AG04449 (cell line): ENCODE data around the gene NUP88.
A peak's percentile ranks its signal among the peaks of the same experiment; 100 is the strongest.

ENCODE experiments used
- CTCF ChIA-PET: fragments of 350-600 bp; formaldehyde crosslinking; extraction: SDS; loops from one replicate; lab custom pipeline; 2021; ENCODE audit warnings: antibody characterized with exemption; lab: Yijun Ruan, JAX
- POLR2A ChIA-PET: fragments of 400-600, 350-600 bp; formaldehyde crosslinking; extraction: SDS; loops from one replicate; lab custom pipeline; 2020; ENCODE audit warnings: antibody characterized with exemption, inconsistent platforms; lab: Yijun Ruan, JAX
- DNase-seq: peaks from one replicate; pipeline ENCODE4 v3.0.0-alpha.2; 2010; ENCODE audit warnings: low read depth, low spot score
- H3K4me3 ChIP-seq: 2 replicates; pipeline ENCODE4 v1.5.1; 2011; ENCODE audit warnings: low read depth, mild to moderate bottlenecking, control low read depth, low read length
- CTCF ChIP-seq: IDR thresholded peaks from one replicate; pipeline ENCODE4 v1.5.1; 2011; ENCODE audit warnings: mild to moderate bottlenecking, moderate library complexity, low read length, control low read depth, inconsistent platforms; ENCODE audit not compliant: insufficient read depth; ENCODE audit errors: missing control alignments

The NUP88 gene

GRCh38 chr17:5424909-5425308 lies 5.4 kb upstream of the NUP88 start:
- TF ChIP-seq CTCF, result no peak
- ChIA-PET POLR2A (no interaction called here), CTCF (interaction anchor here (1.7 to 9.6 kb wide), 2 partner anchors 10 to 15 kb away, joined by 4 to 162 read pairs; partner anchors contain the start of gene C1QBP)
- H3K4me3 ChIP-seq, result no peak overlapping the region
- DNase-seq, result no peak

DNA sequence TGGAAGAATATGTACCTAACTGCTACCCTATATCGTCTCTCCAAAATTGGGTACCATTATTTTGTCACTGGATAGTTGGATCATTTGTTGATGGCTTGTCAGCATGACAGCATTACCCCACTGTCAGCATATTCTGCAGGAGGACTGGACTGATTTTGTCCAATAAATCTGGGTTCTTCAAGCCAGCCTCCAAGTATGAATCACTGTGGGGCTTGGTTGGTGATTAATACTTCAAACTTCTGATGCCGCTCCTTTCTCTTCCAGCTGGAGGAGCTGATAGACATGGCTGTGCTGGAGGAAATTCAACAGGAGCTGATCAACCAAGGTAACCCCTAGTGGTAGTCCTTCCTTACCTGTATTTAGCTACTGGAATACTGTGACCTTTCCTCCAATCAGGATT lies 3.0 kb upstream of the NUP88 start:
- H3K4me3 ChIP-seq, result no peak overlapping the region
- ChIA-PET CTCF (interaction anchor here (1.1 to 9.6 kb wide), 4 partner anchors 9 to 63 kb away, joined by 4 to 162 read pairs (median 6); partner anchors contain the start of genes C1QBP and DERL2), POLR2A (interaction anchor here (0.8 to 1.2 kb wide), 2 partner anchors 8 to 13 kb away, joined by 6 to 7 read pairs; no protein-coding TSS in a partner anchor)
- no peak for TF ChIP-seq CTCF
- DNase-seq, result peak; percentile 45

DNA sequence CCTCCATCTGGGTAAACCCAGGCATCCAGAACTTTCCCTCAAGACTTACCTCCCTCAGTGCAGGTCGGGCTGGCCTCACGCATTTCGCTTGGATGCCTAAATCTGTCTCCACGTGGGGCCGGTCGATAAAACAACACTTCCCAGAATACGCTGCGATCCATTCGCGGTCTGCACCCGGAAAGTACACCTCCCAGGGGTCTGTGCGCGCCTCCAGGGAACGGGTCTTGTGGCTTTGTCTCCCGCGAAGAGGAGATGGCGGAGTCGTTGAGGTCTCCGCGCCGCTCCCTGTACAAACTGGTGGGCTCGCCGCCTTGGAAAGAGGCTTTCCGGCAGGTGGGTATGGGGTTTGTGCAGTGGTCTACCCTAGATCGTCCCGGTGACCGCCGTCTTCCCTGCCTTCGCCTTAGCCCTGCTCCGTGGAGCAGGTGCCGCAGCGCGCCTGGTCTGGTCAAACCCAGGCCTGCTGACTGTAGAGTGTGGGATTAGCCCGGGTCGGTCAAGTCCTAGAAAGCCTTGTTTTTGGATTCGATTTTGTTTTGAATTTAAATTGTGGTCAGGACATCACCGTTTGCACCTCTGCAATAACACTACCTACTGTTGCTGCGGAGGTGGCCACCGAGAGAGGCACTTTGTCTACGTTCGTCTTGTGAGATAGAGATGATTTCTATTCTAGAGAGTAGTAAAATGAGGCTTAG lies 644 bp upstream of the NUP88 start, which contains the start of gene RPAIN:
RPAIN (plus strand) TSS at position 224 of the 695 bp plus-strand sequence; CDS start at position 253, 29 bp downstream.
- CTCF ChIA-PET, result interaction anchor here (0.9 to 1.4 kb wide), 5 partner anchors 16 to 170 kb away, joined by 3 to 10 read pairs (median 4); partner anchors contain the start of gene C1QBP

DNA sequence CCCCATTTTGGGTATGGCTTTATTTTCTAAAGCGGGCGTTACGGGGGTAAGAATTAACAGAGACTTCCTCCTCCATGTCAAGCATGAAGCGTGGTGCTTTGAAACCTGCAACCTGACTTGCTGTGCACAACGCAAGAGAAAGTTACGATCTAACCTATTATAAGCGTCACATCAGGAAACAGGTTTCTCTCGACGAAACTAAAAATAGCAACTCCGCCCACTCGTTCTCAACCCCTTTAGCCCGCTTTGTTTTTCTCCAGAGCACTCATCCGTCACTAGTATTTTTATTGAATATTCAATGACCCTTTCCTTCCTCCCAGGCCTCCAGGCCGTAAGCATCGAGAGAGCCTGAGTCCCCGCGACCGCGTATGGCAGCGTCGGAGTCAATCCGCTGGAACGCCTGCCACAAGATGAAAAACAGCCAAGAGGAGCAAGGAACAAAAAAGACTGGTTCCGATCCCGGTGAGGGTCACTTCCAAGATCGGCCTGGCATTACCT lies 555 bp downstream of the NUP88 start:
- H3K4me3 ChIP-seq, result peak overlapping the region; percentile 97
- no peak for TF ChIP-seq CTCF
- no peak for DNase-seq
- POLR2A ChIA-PET, result interaction anchor here (0.8 to 1.1 kb wide), 3 partner anchors 10 to 20 kb away, joined by 3 to 7 read pairs (median 4); partner anchors contain the start of gene C1QBP
- CTCF ChIA-PET, result interaction anchor here (1.0 to 1.3 kb wide), 3 partner anchors 20 to 169 kb away, joined by 3 to 10 read pairs (median 4); partner anchors contain the start of gene C1QBP

More for the DNA sequence above, 644 bp upstream of the NUP88 start, which contains the start of gene RPAIN:
- POLR2A ChIA-PET, result interaction anchor here (0.8 to 1.1 kb wide), 3 partner anchors 9 to 32 kb away, joined by 3 to 4 read pairs (median 4); no protein-coding TSS in a partner anchor
- TF ChIP-seq CTCF, result no peak
- DNase-seq, result no peak
- H3K4me3 ChIP-seq, result peak within 1 kb of the TSS; percentile 97

DNA sequence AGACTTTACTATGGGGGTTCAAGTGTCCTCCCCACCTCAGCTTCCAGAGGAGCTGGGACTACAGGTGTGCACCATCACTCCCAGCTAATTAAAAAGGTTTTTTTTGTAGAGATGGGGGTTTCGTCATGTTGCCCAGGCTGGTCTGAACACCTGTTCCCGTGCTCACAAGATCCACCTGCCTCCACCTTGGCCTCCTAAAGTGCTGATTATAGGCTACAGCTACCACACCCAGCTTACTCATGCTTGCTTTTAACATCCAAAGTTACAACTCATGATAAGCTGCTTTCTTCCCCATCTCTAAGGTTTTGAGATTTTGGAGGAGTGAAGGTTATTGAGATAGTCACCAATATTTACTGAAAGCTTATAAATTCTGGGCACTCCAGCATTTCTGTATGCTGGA lies 2.6 kb downstream of the NUP88 start:
- no peak for TF ChIP-seq CTCF
- ChIA-PET POLR2A (no interaction called here), CTCF (interaction anchor here (1.7 kb wide), 1 partner anchor 22 kb away, joined by 8 read pairs; the partner anchor contains the start of gene C1QBP)
- no peak for DNase-seq
- no peak overlapping the region for H3K4me3 ChIP-seq
